HUDEP-2 (cell line): ENCODE results near the gene B3GNT4.
"Not testable (repeated sequence)": the region's sequence is repeated elsewhere in the genome, so short reads cannot be mapped to it uniquely, and the experiment has no call there.

Source experiments
- DNase-seq, 76 experiments: peaks; one replicate each; lab custom pipeline; 2025; ENCODE audit not compliant: unreplicated experiment in 76 of 76; lab: John Stamatoyannopoulos, UW

The B3GNT4 gene

GRCh38 chr12:122185494-122186082, 17.9 kb upstream of the B3GNT4 start:
- no peak for DNase-seq

GRCh38 chr12:122187466-122187865, 16.0 kb upstream of the B3GNT4 start:
- no peak for DNase-seq

GRCh38 chr12:122189626-122190475, 13.7 kb upstream of the B3GNT4 start:
- DNase-seq: no peak

GRCh38 chr12:122190842-122191668, 12.5 kb upstream of the B3GNT4 start:
- peak in 63 of 76 experiments; percentile 4 to 77 (median 43) for DNase-seq

GRCh38 chr12:122192441-122192840, 11.1 kb upstream of the B3GNT4 start:
- no peak for DNase-seq

GRCh38 chr12:122194804-122195203, 8.7 kb upstream of the B3GNT4 start:
- no peak for DNase-seq

GRCh38 chr12:122195405-122195804, 8.1 kb upstream of the B3GNT4 start:
- no peak for DNase-seq

- DNase-seq: no peak
These were observed 5.9 kb upstream of the B3GNT4 start for GRCh38 chr12:122197612-122197966.

GRCh38 chr12:122199484-122200355, 3.8 kb upstream of the B3GNT4 start:
- DNase-seq: no peak

GRCh38 chr12:122200541-122201175, 2.9 kb upstream of the B3GNT4 start:
- no peak for DNase-seq

- no peak for DNase-seq
These were observed 2.1 kb upstream of the B3GNT4 start for GRCh38 chr12:122201381-122201780.

GRCh38 chr12:122202017-122202416, 1.5 kb upstream of the B3GNT4 start:
- DNase-seq: no peak

GRCh38 chr12:122202811-122203210, 698 bp upstream of the B3GNT4 start:
- DNase-seq: not testable (repeated sequence)

- no peak for DNase-seq
These were observed 901 bp downstream of the B3GNT4 start for GRCh38 chr12:122204167-122205052.

- DNase-seq: no peak
These were observed 1.8 kb downstream of the B3GNT4 start for GRCh38 chr12:122205053-122205925.

GRCh38 chr12:122206111-122206881, 2.8 kb downstream of the B3GNT4 start:
- no peak for DNase-seq

- DNase-seq: no peak
These were observed 3.5 kb downstream of the B3GNT4 start for GRCh38 chr12:122206976-122207375.
